Uterus (tissue), 2 donors: ENCODE data around the gene PDGFRB.

Source experiments
- CTCF ChIP-seq, 4 experiments: fragments of 200-600 bp in 2 of 4; fragments of 450-650 bp in 2 of 4; sonication (generic) in 2 of 4; IDR thresholded peaks; one replicate each; pipeline ENCODE4 v1.5.1; 2016 to 2019; ENCODE audit warnings: antibody characterized with exemption in 4 of 4, mild to moderate bottlenecking in 2 of 4, moderate library complexity in 1 of 4
- POLR2A ChIP-seq, 2 donors: fragments of 450-650 bp; IDR thresholded peaks; one replicate each; pipeline ENCODE4 v1.6.1; 2016; ENCODE audit warnings: antibody characterized with exemption in 2 of 2, mild to moderate bottlenecking in 1 of 2, moderate library complexity in 1 of 2

GRCh38 chr5:150202501-150202900 is 46.9 kb upstream of the PDGFRB start:
- TF ChIP-seq CTCF (IDR thresholded peaks at IDR 0.05) = no peak
- no peak for TF ChIP-seq POLR2A (IDR thresholded peaks at IDR 0.05)
